Stimulated activated naive CD8-positive, alpha-beta T cell treated with anti-CD3 and anti-CD28 coated beads, Interleukin-15, amount 100 ng/mL, for 72 hours (primary cell): Measurements from ENCODE around the gene ACBD6.

ENCODE experiments used
- ATAC-seq: fragments of 150-1000 bp; cut with Tn5 transposase; 2 replicates; pipeline ENCODE4 v1.10.0; 2021; ENCODE audit warnings: mild to moderate bottlenecking, moderate library complexity
- DNase-seq, 2 donors: peaks; one replicate each; pipeline ENCODE4 v3.0.0; 2021 to 2022
- H3K27ac Mint-ChIP-seq, 2 donors: one replicate each; pipeline ENCODE4 v1.8.0; 2022; ENCODE audit warnings: mild to moderate bottlenecking in 2 of 2, mixed read lengths in 2 of 2, moderate library complexity in 2 of 2
- H3K27me3 Mint-ChIP-seq: one replicate; pipeline ENCODE4 v1.8.0; 2022; ENCODE audit warnings: mixed read lengths
- H3K4me1 Mint-ChIP-seq: one replicate; pipeline ENCODE4 v1.8.0; 2022; ENCODE audit warnings: mild to moderate bottlenecking, mixed read lengths
- H3K4me3 Mint-ChIP-seq, 2 donors: one replicate each; pipeline ENCODE4 v1.8.0; 2022; ENCODE audit warnings: mild to moderate bottlenecking in 2 of 2, mixed read lengths in 2 of 2, moderate library complexity in 1 of 2
- H3K9me3 Mint-ChIP-seq, 2 donors: one replicate each; pipeline ENCODE4 v1.8.0; 2022; ENCODE audit warnings: mixed read lengths in 2 of 2

ACBD6 gene

DNA sequence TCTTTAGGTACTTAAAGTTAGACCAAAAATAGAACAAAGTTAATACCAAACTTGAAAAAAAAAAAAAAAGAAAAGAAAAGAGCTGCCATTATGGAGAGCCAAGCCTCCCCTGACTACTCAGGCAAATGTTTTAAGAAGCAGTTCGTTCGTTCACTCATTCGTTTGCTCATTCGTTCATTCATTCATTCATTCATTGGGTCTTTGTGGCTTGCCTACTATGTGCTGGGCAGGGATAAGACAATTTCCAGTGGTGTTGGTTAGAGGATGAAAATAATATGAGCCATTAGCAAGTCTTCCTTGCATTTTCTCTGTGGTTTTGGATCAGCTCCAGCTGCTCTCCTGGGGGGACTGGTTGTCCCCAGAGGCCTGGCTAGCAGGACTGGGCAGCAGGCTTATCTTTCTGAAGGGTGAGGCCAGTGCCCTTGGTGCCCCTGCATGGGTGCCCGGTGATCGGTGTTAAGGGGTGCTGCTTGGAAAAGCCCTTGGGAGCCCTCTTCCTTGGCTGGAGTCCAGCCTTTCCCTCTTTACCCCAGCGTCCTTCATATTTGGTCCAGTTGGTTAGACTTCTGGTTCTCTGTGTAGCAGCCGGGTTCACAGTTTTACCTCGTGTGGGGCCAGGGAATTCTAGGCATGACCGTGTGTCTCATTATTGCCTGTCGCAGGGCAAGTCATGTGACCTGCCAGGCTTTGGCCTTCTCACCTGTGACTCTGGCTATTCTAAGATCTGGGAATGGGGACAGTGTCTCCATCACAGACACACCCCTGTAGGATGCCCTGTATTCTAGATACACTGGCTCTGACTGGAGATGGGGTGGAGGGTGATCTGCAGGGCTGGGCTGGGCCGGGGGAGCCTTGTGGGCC, 239.5 kb downstream of the ACBD6 start:
- no peak for DNase-seq
- H3K27ac Mint-ChIP-seq = no peak overlapping the region
- ATAC-seq = no peak
- no peaks in the 10 kb centered on the region for H3K9me3 Mint-ChIP-seq
- peaks cover 6% of the 10 kb centered on the region for H3K27me3 Mint-ChIP-seq
- no peaks in the 10 kb centered on the region for H3K4me1 Mint-ChIP-seq
- no peak overlapping the region for H3K4me3 Mint-ChIP-seq

DNA sequence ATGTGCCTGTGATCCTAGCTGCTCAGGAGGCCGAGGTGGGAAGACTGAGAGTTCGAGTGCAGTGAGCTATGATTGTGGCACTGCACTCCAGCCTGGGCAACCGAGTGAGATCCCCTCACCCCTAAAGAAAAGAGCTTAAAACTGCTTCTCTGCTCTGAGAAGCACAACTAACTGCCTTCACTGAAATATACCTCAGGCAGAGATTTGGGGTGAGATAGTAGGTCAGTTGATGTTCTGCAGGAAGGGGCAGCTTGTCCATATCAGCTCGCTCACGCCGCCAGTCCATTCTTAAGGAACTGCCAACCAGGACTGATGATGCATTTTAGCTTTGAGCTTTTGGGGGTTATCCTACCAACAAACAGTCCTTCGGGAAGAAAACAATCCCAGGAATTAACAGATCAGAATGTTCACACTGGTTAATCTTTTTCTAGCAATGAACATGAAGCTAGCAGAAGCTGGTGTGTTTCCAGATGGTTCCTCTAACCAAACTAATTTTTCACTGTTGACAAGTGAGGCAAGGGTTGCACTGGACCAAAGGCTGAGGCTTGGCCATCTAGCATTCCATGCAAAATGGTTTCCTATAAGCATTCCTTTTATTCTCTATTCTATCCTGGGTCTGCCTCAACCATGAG, 240.7 kb downstream of the ACBD6 start:
- Mint-ChIP-seq H3K4me3 (no peak overlapping the region), H3K9me3 (no peaks in the 10 kb centered on the region), H3K27me3 (peaks cover 15% of the 10 kb centered on the region), H3K27ac (no peak overlapping the region), H3K4me1 (no peaks in the 10 kb centered on the region)
- DNase-seq (no peak), ATAC-seq (no peak)

DNA sequence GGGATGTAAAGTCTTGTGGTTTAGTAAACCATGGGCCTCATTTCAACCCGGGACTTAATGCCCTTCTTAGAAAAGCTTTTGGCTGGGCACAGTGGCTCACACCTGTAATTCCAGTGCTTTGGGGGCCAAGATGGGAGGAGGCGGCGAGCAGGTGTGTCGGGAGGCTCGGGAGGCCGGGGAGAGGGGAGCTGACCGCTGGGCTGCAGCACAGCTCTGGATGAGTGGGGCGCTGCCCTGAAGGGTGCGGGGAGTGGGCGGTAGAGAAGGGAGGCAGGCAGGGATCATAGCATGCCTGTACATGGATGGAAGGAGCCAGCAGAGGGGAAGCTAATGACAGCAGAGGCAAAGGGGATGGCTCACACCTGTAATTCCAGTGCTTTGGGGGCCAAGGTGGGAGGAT, 241.3 kb downstream of the ACBD6 start:
- no peak overlapping the region for H3K27ac Mint-ChIP-seq
- H3K4me1 Mint-ChIP-seq = no peaks in the 10 kb centered on the region
- no peak for DNase-seq
- ATAC-seq = no peak
- H3K4me3 Mint-ChIP-seq = no peak overlapping the region
- H3K9me3 Mint-ChIP-seq = no peaks in the 10 kb centered on the region
- H3K27me3 Mint-ChIP-seq = peaks cover 21% of the 10 kb centered on the region

DNA sequence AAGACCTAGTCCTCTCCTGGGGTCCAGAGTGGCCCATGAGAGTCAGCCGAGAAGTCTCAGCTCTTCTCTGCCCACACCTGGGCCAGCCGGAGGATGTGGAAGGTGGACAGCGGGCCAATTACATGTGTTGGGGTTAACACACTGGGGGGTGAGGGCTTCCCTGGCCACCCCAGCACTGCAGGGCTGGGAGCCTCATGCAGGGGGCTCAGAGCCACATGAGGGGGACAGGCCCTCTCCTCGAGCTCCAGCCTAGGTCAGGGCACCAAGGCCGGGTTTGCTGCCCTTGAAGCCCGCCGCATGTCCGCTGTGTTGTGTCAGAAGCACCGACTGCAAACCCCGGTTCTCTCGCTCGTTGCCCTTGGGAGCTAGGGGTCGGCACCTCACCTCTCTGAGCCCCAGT, 241.8 kb downstream of the ACBD6 start:
- no peak overlapping the region for H3K27ac Mint-ChIP-seq
- no peaks in the 10 kb centered on the region for H3K9me3 Mint-ChIP-seq
- peaks cover 26% of the 10 kb centered on the region for H3K27me3 Mint-ChIP-seq
- DNase-seq (no peak), ATAC-seq (peak; percentile 7)
- no peaks in the 10 kb centered on the region for H3K4me1 Mint-ChIP-seq
- H3K4me3 Mint-ChIP-seq = no peak overlapping the region

DNA sequence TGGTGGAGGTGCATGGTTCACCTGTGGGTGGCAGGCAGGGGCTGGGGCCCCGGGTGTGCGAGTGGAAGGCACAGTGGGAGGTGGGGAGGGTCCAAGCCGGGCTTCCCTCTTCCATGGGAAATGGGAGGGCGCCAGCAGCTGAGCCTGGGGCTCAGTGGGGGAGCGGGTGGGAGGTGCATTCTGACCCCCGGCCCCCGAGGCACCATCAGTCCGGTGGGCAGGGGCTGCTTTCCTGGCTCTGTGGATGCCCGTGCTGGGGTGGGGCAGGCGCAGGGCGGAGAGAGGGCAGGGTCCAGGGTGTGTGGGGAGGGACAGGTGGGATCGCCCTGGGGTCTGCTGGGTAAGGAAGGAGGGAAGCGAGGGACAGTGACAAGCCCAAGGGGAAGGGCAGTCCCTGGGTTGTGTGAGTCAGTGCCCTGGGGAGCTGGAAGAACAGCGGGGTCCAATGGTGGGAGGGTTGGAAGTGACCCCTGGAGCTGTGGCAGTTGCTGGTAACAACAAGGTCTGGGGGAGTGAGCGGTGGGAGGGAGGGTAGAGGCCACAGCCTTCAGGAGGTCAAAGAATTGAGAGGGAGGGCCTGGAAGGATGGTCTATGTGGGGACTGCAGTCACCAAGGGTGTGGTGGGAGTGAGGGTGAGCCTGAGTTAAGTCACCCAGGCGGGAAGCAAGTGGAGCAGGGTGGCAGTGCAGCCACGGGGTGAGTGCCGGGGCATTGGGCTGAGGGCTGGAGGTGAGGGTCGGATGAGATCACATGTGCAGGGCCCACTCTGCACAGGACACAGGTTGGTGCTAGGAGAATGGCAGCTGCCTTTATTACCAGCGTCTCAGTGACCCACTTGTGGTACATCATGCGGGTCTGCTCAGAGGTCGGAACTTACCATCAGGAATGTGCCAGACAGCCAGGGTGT, 242.7 kb downstream of the ACBD6 start:
- peak overlapping the region in 1 of 2 donors; percentile 34 for H3K27ac Mint-ChIP-seq
- H3K4me1 Mint-ChIP-seq = no peaks in the 10 kb centered on the region
- ATAC-seq (peak; percentile 49), DNase-seq (no peak)
- no peaks in the 10 kb centered on the region for H3K9me3 Mint-ChIP-seq
- H3K4me3 Mint-ChIP-seq = no peak overlapping the region
- H3K27me3 Mint-ChIP-seq = peaks cover 32% of the 10 kb centered on the region

DNA sequence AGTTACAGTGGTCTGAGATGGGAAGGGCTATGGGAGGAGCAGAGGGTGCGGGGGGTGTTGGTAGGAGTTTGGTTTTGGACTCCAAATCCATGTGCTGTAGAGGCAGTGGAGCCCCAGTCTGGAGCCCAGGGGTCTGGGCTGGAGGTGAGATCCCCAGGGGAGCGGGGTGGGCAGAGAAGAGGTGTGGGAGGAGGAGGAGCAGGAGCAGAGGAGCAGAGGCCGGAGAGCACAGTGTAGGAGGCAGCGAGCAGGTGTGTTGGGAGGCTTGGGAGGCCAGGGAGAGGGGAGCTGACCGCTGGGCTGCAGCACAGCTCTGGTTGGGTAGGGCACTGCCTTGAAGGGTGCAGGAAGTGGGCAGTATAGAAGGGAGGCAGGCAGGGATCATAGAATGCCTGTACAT, 243.4 kb downstream of the ACBD6 start:
- peaks cover 32% of the 10 kb centered on the region for H3K27me3 Mint-ChIP-seq
- no peak overlapping the region for H3K27ac Mint-ChIP-seq
- no peak overlapping the region for H3K4me3 Mint-ChIP-seq
- no peaks in the 10 kb centered on the region for H3K4me1 Mint-ChIP-seq
- ATAC-seq (no peak), DNase-seq (no peak)
- H3K9me3 Mint-ChIP-seq = no peaks in the 10 kb centered on the region

DNA sequence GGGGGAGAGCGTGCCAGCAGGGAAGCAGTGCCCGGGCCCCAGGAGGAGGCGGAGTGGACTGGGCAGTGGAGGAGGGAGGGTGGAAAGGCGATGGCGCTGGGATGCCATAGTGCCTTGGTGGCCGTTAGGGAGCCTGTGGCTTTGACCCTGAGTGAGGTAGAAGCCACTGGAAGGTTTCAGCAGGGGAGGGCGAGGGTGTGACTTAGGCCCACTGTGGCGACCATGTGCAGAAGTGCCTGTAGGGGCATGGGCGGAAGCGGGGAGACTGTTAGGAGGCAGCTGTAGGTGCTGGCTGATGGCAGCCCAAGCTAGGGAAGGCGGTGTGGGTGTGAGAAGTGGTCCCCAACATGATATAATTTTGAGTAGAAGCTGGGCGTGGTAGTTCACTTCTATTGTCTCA, 244.1 kb downstream of the ACBD6 start:
- H3K4me3 Mint-ChIP-seq = no peak overlapping the region
- H3K27me3 Mint-ChIP-seq = peaks cover 37% of the 10 kb centered on the region
- ATAC-seq = no peak
- no peak for DNase-seq
- no peak overlapping the region for H3K27ac Mint-ChIP-seq
- H3K9me3 Mint-ChIP-seq = no peaks in the 10 kb centered on the region
- no peaks in the 10 kb centered on the region for H3K4me1 Mint-ChIP-seq

DNA sequence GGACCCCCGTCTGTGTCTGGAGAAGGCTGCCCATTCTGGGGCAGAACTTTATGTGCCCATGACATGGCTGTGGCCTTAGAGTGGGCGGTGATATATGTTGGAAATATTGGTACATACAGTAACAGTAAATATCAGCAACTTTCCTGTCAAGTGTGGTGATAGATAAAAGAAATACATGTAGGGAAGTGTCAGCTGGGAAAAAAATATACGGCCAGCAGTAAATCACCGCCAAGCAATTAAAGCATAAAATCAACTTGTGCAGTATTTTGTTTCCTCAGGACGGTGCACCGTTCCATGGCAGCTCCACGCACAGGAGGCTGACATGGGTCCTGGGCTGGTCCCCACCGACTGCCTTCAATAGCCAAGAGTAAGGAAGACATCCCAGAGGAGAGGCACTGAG, 244.9 kb downstream of the ACBD6 start:
- no peaks in the 10 kb centered on the region for H3K9me3 Mint-ChIP-seq
- H3K4me1 Mint-ChIP-seq = peaks cover 4% of the 10 kb centered on the region
- no peak overlapping the region for H3K4me3 Mint-ChIP-seq
- no peak for DNase-seq
- no peak overlapping the region for H3K27ac Mint-ChIP-seq
- H3K27me3 Mint-ChIP-seq = peaks cover 45% of the 10 kb centered on the region
- no peak for ATAC-seq

DNA sequence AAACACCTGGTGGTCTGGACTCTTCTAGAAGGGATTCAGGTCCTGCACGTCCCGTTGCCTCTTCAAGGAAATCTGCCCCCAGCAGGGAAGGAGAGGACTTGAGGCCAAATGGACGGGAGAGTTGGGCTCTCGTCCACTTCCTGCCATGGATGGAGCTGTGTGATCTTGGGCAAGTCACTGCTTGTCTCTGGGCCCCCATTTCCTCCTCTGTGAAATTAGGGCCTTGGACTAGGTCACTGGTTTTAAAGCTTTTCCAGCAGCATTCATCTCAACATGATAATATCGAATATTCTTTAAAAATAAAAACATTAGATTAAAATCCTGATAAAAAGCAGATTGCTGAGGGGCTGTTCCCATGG, 245.4 kb downstream of the ACBD6 start:
- Mint-ChIP-seq H3K27ac (no peak overlapping the region), H3K27me3 (peaks cover 50% of the 10 kb centered on the region), H3K9me3 (no peaks in the 10 kb centered on the region), H3K4me1 (peaks cover 7% of the 10 kb centered on the region), H3K4me3 (no peak overlapping the region)
- DNase-seq (no peak), ATAC-seq (no peak)

DNA sequence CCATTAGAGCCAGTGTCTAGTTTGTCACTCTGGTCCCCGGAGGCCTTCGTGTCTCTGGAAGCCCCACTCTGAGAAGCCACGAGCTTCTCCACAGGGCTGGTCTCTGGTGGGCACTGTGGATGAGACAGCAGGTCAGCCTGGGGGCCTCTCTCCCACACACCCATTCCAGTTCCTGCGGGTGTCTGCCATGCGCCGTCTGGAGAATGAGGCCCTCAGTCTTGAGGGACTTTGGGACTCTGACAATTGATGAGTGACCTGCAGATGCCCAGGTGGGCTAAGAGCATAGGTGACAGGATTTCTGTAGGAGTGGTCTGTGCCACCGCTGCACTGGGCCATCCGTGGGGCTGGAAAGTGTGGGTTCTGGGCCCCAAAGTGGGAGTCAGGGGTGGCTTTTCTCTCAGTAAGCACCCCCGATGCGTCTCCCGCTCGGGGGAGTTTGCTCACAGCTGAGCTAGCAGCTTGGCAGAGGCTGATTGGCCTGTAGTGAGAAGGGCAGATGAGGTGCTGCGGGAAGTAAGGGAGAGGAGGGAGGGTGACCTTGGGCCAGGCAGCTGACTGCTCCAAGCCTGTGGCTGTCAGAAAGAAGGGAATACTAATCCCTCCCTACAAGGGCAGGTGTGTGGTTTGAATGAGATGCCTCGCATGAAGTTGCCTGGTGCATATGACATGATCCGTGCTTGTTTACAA, 245.9 kb downstream of the ACBD6 start:
- Mint-ChIP-seq H3K9me3 (no peaks in the 10 kb centered on the region), H3K4me1 (peaks cover 7% of the 10 kb centered on the region), H3K4me3 (no peak overlapping the region), H3K27me3 (peaks cover 55% of the 10 kb centered on the region), H3K27ac (peak overlapping the region in 1 of 2 donors; percentile 52)
- no peak for DNase-seq
- no peak for ATAC-seq

DNA sequence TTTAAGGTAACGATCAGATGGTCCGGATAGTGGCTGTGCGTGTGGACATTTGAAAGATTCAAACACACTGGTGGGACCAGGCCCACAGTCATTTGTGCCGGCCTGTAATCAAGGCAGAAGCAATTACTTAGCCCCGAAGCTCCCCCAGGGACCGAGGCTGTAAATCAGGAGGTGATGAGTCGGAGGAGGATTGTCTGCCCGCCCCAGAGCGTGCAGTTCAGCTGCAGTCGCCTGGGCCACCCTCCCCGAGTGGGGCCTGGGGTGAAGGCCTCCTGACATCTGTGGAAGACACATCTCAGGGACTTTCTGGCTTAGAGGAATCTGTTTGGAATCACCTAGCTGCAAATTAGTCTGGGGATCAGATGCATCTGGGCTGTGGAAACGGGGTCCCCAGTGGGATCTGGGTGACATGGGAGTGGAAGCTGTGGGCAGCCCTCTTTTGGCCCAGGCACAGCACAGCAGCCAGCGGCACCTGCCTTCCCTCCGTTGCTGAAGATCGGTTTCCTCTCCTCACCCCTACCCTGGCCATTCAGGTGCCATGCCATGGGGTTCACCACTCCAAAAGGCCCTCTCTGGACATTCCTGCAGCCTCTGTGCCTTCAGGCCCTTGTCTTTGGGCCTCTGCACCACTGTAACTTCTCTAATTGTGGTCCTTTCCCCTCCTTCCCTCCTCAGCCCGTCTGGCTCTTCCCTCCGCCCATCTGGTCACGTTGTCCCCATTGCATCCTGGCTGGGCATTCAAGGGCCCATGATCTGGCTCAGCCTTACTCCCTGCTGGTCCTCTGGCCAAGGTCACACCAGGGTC, 246.6 kb downstream of the ACBD6 start:
- Mint-ChIP-seq H3K27me3 (peaks cover 63% of the 10 kb centered on the region), H3K4me1 (peaks cover 7% of the 10 kb centered on the region), H3K9me3 (no peaks in the 10 kb centered on the region), H3K27ac (peak overlapping the region in 1 of 2 donors; percentile 52), H3K4me3 (no peak overlapping the region)
- DNase-seq (no peak), ATAC-seq (no peak)

DNA sequence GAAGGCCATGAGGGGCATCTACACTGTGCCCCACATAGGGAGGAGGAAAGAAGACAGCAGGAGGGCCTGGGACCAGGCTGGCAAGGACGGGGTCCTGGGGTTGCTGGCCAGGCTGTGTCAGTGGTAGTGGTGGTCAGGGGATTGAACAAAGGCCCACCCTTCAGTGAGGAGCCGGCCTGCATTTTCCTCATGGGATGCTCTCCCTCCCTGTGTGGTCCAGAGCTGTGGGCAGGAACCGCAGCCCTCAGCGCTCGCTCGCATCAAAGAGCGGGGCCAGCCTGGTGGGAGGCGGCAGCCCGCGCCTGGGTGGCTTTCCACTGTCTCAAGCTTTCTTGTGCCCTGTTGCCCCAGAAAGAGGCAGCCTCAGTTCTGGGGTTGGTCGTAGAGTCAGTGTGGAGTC, 247.5 kb downstream of the ACBD6 start:
- H3K9me3 Mint-ChIP-seq = no peaks in the 10 kb centered on the region

DNA sequence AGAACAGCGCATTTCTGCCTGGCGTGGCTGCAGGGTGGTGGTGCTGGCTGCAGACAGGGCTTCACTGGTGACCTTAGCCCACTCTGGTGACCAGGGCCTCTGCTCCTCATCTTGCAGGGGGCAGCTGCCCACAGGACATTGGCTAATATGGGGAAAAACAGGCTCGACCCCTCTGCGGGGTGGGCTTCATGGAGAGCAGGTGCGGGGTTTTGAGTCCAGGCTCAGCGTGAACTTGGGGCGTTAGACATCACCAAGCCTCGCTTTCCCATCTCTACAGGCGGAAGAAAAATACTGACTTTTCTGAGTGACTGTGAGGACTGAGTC, 247.9 kb downstream of the ACBD6 start:
- Mint-ChIP-seq H3K9me3 (no peaks in the 10 kb centered on the region), H3K4me3 (no peak overlapping the region), H3K27ac (no peak overlapping the region), H3K4me1 (peaks cover 12% of the 10 kb centered on the region), H3K27me3 (peaks cover 76% of the 10 kb centered on the region)
- ATAC-seq = no peak
- no peak for DNase-seq

More for the DNA sequence above, 247.5 kb downstream of the ACBD6 start:
- no peak for DNase-seq
- Mint-ChIP-seq H3K27ac (no peak overlapping the region), H3K4me1 (peaks cover 12% of the 10 kb centered on the region), H3K4me3 (no peak overlapping the region), H3K27me3 (peaks cover 72% of the 10 kb centered on the region)
- ATAC-seq = no peak

DNA sequence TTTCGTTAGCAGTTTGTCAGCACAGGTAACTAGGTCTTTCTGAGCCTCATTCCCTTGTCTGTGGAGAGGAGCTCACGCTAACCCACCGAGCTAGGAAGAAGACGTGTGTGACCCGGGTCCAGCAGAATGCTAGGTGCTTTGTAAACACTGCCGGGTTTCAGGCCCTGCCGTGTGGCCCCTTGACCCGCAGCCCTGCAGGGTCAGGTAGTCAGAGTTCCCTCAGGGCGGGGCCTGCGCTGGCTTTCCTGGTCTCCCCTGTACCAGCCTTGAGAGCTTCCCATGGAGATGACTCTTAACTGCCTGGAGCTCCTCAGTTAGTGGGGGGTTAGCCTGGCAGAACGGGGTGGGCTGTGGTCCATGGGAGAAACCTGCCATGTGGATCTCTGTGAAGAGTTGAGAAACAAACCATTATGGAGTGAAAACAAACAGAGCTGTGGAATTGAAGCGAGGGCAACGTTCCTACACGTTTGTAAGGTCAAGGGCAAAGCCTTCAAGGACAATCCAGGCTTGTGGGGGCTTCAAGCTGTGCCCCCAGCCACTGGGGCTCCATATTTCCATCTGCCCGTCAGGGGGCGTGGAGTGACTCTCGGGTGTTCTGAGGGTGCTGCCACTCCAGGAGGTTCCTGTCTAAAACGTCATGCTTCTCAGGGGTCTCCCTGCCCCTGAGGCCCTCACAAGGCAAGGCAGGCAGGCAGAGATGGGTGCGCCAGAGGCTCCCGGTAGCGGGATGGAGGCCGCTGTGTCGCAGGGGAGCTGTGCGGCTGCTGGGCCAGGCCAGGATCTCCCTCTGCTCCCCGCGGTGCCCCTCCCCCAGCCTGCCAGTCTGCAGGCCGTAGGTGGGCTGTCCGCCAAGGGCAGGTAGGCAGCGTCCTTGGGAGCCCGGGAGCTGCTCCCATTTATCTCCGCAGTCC, 248.5 kb downstream of the ACBD6 start:
- DNase-seq = no peak
- Mint-ChIP-seq H3K4me1 (peaks cover 12% of the 10 kb centered on the region), H3K27ac (no peak overlapping the region), H3K27me3 (peaks cover 81% of the 10 kb centered on the region), H3K9me3 (no peaks in the 10 kb centered on the region), H3K4me3 (no peak overlapping the region)
- no peak for ATAC-seq
